Measurements from ENCODE around the gene CYP4F2. TPM values are rescaled to one million over a fixed set of nuclear protein-coding genes. Genes with fewer than 3 reads are reported as not detected.

Gene CYP4F2
- total and polyA plus RNA-seq, 10 of the 15 experiments (the other 5 are each of a cell fraction or from before 2014, with no cell fraction given): 0.08 to 3.5 (median 0.63) TPM

- FAIRE-seq (no peak), ATAC-seq (no peak), DNase-seq (ENCODE audit: low read depth, low spot score) (no peak)
- RAD21 ChIA-PET (ENCODE audit: unreplicated experiment): no interaction called here
- Histone ChIP-seq H3K9me3 (replicated peaks; ENCODE audit: control insufficient read depth, insufficient read depth, low read length) (no peaks in the 10 kb centered on the region; the same call in 2 of the 3 replicates), H3K27ac (ENCODE audit: control insufficient read depth, insufficient read depth) (no peak overlapping the region), H3K4me3 (no peak overlapping the region), H3K4me2 (ENCODE audit: control insufficient read depth, insufficient read depth) (no peak overlapping the region), H3K4me1 (ENCODE audit: control insufficient read depth, insufficient read depth, low read length) (no peaks in the 10 kb centered on the region), H3K27me3 (replicated peaks in 1 of 2; ENCODE audit: control insufficient read depth in 2 of 2, insufficient read depth in 2 of 2, low read length in 1 of 2) (no peaks in the 10 kb centered on the region), H3K79me2 (ENCODE audit: control insufficient read depth, insufficient read depth, low read length) (no peaks in the 10 kb centered on the region), H3K36me3 (ENCODE audit: control insufficient read depth in 2 of 2, insufficient read depth in 2 of 2, low read length in 1 of 2) (no peaks in the 10 kb centered on the region), H2AFZ (ENCODE audit: control insufficient read depth, low read depth, low read length) (no peak overlapping the region), H3K9ac (ENCODE audit: control insufficient read depth, insufficient read depth, low read length) (no peak overlapping the region), H4K20me1 (ENCODE audit: control insufficient read depth, insufficient read depth) (no peaks in the 10 kb centered on the region)
- TF ChIP-seq BACH1 (IDR thresholded peaks at IDR 0.05; ENCODE audit: borderline replicate concordance) (no peak), ATF3 (IDR thresholded peaks at IDR 0.05; ENCODE audit: borderline replicate concordance, extremely low read depth, low read depth, low read length) (no peak), E2F8 (IDR thresholded peaks at IDR 0.05; ENCODE audit: low read depth, partially characterized antibody) (no peak), TCF7 (IDR thresholded peaks at IDR 0.05; ENCODE audit: borderline replicate concordance) (no peak), CHD4 (IDR thresholded peaks at IDR 0.05) (no peak), FOXK2 (IDR thresholded peaks at IDR 0.05) (no peak), SUPT20H (IDR thresholded peaks at IDR 0.05; ENCODE audit: borderline replicate concordance, control insufficient read depth, low read depth, low read length) (no peak), SP1 (IDR thresholded peaks at IDR 0.05; ENCODE audit: low read depth, low read length) (no peak), NR2C1 (IDR thresholded peaks at IDR 0.05) (no peak)
- TF ChIP-seq, protein P1, sequence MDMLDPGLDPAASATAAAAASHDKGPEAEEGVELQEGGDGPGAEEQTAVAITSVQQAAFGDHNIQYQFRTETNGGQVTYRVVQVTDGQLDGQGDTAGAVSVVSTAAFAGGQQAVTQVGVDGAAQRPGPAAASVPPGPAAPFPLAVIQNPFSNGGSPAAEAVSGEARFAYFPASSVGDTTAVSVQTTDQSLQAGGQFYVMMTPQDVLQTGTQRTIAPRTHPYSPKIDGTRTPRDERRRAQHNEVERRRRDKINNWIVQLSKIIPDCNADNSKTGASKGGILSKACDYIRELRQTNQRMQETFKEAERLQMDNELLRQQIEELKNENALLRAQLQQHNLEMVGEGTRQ (IDR thresholded peaks at IDR 0.05; ENCODE audit: borderline replicate concordance, low read depth, low read length): no peak
- 0% methylated on average over 2 of the region's 2 CpGs for WGBS (ENCODE audit: insufficient coverage, insufficient replicate concordance, low lambda C conversion rate, missing lambda C conversion rate)
- in situ Hi-C loops (cut with MboI) (no loop called here), intact Hi-C loops (cut with micrococcal nuclease; ENCODE audit: unreplicated experiment) (no loop called here)
- POLR2A ChIA-PET: no interaction called here
- CTCF ChIA-PET: no interaction called here
- SMC1A ChIA-PET (ENCODE audit: uncharacterized antibody, unreplicated experiment): no interaction called here
- BruUV-seq (replicated peaks): no TSS peak
Observed at GRCh38 chr19:15894359-15894758, 3.5 kb downstream of the CYP4F2 start.

Measured in GM12878 (cell line).